AG04449 (cell line): ENCODE measurements around the gene RAD51B.
A peak's percentile ranks its signal among the peaks of the same experiment; 100 is the strongest.

Experiments
- CTCF ChIA-PET: fragments of 350-600 bp; formaldehyde crosslinking; extraction: SDS; loops from one replicate; lab custom pipeline; 2021; ENCODE audit warnings: antibody characterized with exemption; lab: Yijun Ruan, JAX
- POLR2A ChIA-PET: fragments of 400-600, 350-600 bp; formaldehyde crosslinking; extraction: SDS; loops from one replicate; lab custom pipeline; 2020; ENCODE audit warnings: antibody characterized with exemption, inconsistent platforms; lab: Yijun Ruan, JAX
- DNase-seq: peaks from one replicate; pipeline ENCODE4 v3.0.0-alpha.2; 2010; ENCODE audit warnings: low read depth, low spot score
- H3K4me3 ChIP-seq: 2 replicates; pipeline ENCODE4 v1.5.1; 2011; ENCODE audit warnings: low read depth, mild to moderate bottlenecking, control low read depth, low read length
- CTCF ChIP-seq: IDR thresholded peaks from one replicate; pipeline ENCODE4 v1.5.1; 2011; ENCODE audit warnings: mild to moderate bottlenecking, moderate library complexity, low read length, control low read depth, inconsistent platforms; ENCODE audit not compliant: insufficient read depth; ENCODE audit errors: missing control alignments

RAD51B gene

DNA sequence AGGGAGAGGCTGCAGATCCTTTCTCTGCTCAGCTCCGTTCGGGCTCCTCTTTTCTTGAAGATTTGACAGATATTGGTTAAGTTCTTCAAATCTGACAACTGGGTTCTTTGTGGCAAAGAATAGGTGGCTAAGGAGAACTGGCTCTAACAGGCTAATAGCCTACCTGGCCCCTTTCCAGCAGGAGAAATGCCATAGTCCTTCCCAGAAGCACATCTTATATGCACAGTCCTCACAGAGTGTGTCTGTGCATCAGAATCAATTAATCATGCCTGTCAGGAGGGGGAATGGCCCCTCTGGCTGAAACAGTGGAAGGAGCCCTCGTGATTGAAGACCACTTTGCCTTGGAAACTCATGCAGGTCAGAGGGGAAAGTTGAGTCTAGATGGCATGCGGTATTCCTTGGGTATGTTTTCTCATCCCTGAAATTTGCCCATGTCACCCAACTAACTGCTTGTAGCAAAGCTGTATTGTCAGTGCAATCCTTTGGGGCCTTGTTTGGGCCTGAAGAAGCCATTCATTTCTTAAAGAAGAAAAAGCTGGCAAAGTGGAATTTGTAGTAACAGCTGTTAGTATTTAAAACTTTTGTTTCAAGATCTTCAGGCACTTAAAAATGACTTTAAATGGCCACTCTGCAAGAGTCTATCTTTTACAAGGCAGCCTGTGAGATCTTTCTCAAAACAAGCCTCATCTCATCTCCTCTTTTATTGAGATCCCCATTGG is 721.8 kb downstream of the RAD51B start:
- ChIA-PET CTCF (no interaction called here), POLR2A (no interaction called here)
- no peak overlapping the region for H3K4me3 ChIP-seq
- no peak for DNase-seq
- no peak for TF ChIP-seq CTCF

DNA sequence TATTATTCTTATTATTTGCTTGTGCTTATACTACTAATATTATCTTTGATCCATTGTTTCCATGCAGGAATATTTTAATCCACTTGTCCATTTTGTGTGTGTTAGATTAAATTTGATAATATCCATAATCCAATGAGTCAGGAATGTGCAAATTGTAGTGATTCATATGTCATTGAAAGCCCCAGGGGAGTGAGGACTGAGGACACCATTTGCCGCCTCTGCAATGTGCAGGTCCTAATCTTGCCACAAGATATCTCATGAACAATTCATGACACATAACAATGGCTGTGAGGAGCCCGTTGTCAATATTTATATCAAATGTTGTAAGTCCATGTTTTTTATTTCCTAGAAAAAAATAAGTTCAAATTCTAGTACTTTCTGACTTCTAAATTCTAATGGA is 722.8 kb downstream of the RAD51B start:
- TF ChIP-seq CTCF, result no peak
- ChIA-PET POLR2A (no interaction called here), CTCF (no interaction called here)
- no peak for DNase-seq
- H3K4me3 ChIP-seq, result no peak overlapping the region

GRCh38 chr14:68543516-68543915 is 723.9 kb downstream of the RAD51B start:
- ChIA-PET CTCF (no interaction called here), POLR2A (interaction anchor here (0.6 to 1.2 kb wide), 3 partner anchors 148 to 250 kb away, joined by 3 to 7 read pairs (median 3); partner anchors contain the start of gene ZFP36L1)
- no peak for DNase-seq
- no peak overlapping the region for H3K4me3 ChIP-seq
- TF ChIP-seq CTCF, result no peak

DNA sequence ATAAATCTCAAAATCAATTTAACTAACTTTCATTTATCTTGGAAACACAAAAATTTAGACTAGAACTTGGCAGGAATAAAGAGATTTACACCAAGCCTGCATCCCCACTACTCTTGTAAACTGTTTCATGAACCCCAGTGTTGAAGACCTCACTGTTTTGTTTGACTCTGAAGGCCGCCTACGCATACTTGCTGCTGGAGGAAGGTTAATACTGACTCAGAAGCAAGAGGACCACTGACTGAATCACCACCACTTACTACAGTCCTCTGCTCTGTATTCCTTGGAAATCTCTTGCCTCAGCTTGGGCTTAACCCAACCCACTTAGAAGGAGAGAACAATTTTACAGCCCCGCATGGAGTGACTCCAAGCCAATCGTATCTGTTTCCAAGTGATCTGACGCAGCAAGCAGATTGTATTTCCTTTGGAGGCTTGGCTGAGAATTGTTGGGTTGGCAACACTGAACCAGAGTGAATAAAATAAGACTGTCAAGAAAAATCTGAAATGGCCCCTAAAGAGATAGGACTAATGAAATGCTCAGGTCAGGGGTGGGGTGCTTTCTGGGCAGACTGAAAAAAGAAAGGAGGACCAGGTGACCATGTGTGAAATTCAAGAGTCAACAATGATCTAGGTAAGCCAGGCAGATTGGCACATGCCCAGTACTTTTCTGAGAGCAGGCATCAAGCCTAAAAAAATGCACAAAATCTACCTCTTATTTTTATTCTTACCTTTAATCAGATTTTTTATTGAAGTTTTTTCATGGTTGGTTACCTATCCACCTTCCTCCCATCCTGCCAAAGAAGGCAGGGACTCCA is 724.7 kb downstream of the RAD51B start:
- no peak overlapping the region for H3K4me3 ChIP-seq
- CTCF ChIA-PET, result no interaction called here
- POLR2A ChIA-PET, result interaction anchor here (0.6 to 1.2 kb wide), 3 partner anchors 148 to 249 kb away, joined by 3 to 7 read pairs (median 3); partner anchors contain the start of gene ZFP36L1
- peak; percentile 98 for DNase-seq
- TF ChIP-seq CTCF, result no peak

DNA sequence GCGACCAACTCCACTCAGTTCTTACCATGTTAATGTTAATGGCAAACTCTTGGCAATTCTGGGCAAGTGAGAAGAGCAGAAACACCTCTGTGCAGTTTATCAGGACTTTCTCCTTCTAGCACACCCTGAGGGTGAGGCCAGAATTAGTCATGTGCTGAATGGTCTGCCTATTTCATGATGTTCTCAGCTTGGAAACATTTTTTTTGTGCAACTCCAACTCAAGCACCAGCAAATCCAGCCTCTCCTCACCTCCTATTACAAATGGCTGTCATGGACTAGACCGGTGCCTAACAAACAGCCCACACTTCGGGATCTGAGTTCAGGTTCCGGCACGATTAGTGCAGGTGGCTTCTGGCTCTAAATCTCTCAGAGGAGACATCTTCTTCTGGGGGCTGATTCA is 727.3 kb downstream of the RAD51B start:
- ChIA-PET POLR2A (interaction anchor here (0.7 to 2.3 kb wide), 8 partner anchors 11 to 298 kb away, joined by 3 to 11 read pairs (median 6); partner anchors contain the start of gene ZFP36L1), CTCF (interaction anchor here (0.7 to 1.8 kb wide), 4 partner anchors 172 to 298 kb away, joined by 4 to 7 read pairs (median 4); no protein-coding TSS in a partner anchor)
- no peak for TF ChIP-seq CTCF
- peak; percentile 59 for DNase-seq
- no peak overlapping the region for H3K4me3 ChIP-seq
